Occipital lobe (tissue), 2 donors: Measurements from ENCODE around the gene FKBP5. TPM values are rescaled to one million over a fixed set of nuclear protein-coding genes. Genes with fewer than 3 reads are reported as not detected.
"Not testable (repeated sequence)": the region's sequence is repeated elsewhere in the genome, so short reads cannot be mapped to it uniquely, and the experiment has no call there.

Source experiments
- DNase-seq: peaks from one replicate; lab custom pipeline; 2025; lab: John Stamatoyannopoulos, UW
- total RNA-seq: library from RNA; depleted of rRNA; stranded (reverse); fragments of >200 nt; gene quantifications from one replicate; pipeline ENCODE4 v1.2.3, GENCODE V29; 2014

FKBP5 gene
- total RNA-seq, 1 donor from 2014 or later = 3.1 TPM

- DNase-seq = peak; percentile 67
These were observed 2.5 kb upstream of the FKBP5 start for GRCh38 chr6:35691027-35691824.

GRCh38 chr6:35690484-35690883, 1.8 kb upstream of the FKBP5 start:
- no peak for DNase-seq

GRCh38 chr6:35690006-35690405, 1.3 kb upstream of the FKBP5 start:
- not testable (repeated sequence) for DNase-seq

GRCh38 chr6:35687658-35688604, 784 bp downstream of the FKBP5 start:
- DNase-seq = peak; percentile 27

- no peak for DNase-seq
These were observed 1.7 kb downstream of the FKBP5 start for GRCh38 chr6:35686873-35687555.

- DNase-seq = no peak
These were observed 2.3 kb downstream of the FKBP5 start for GRCh38 chr6:35686436-35686835.

- no peak for DNase-seq
These were observed 5.4 kb downstream of the FKBP5 start for GRCh38 chr6:35683267-35683666.

- no peak for DNase-seq
These were observed 7.4 kb downstream of the FKBP5 start for GRCh38 chr6:35681298-35681697.

GRCh38 chr6:35679399-35679798, 9.3 kb downstream of the FKBP5 start:
- DNase-seq = no peak

GRCh38 chr6:35678814-35679213, 9.9 kb downstream of the FKBP5 start:
- no peak for DNase-seq

- no peak for DNase-seq
These were observed 10.6 kb downstream of the FKBP5 start for GRCh38 chr6:35678021-35678654.

GRCh38 chr6:35677456-35677855, 11.3 kb downstream of the FKBP5 start:
- no peak for DNase-seq

- DNase-seq = no peak
These were observed 12.8 kb downstream of the FKBP5 start for GRCh38 chr6:35675871-35676459.

GRCh38 chr6:35674594-35674993, 14.1 kb downstream of the FKBP5 start:
- DNase-seq = no peak

GRCh38 chr6:35673755-35674154, 15.0 kb downstream of the FKBP5 start:
- no peak for DNase-seq

GRCh38 chr6:35673284-35673666, 15.4 kb downstream of the FKBP5 start:
- DNase-seq = not testable (repeated sequence)

- DNase-seq = not testable (repeated sequence)
These were observed 18.3 kb downstream of the FKBP5 start for GRCh38 chr6:35670453-35670852.

GRCh38 chr6:35669451-35670045, 19.2 kb downstream of the FKBP5 start:
- DNase-seq = no peak

- DNase-seq = no peak
These were observed 19.8 kb downstream of the FKBP5 start for GRCh38 chr6:35668744-35669450.

- DNase-seq = no peak
These were observed 20.6 kb downstream of the FKBP5 start for GRCh38 chr6:35668096-35668495.
